GM12878 (cell line): ENCODE results near the gene CSF1R. TPM values are rescaled to one million over a fixed set of nuclear protein-coding genes. Genes with fewer than 3 reads are reported as not detected.

Experiments
- ATAC-seq: fragments of 200-7000 bp; cut with Tn5 transposase; 3 replicates; pipeline ENCODE4 v1.9.1; 2020; ENCODE audit warnings: mild to moderate bottlenecking, moderate library complexity
- BruUV-seq: library from RNA; stranded (reverse); fragments of 400-500 nt; replicated peaks from 2 replicates; lab custom pipeline; 2021; lab: Mats Ljungman, UMichigan
- CTCF ChIA-PET: fragments of 300-600 bp; sonication (Branson Sonifier 250); formaldehyde crosslinking; extraction: SDS; loops from one replicate; lab custom pipeline; 2021; ENCODE audit warnings: inconsistent platforms; lab: Yijun Ruan, JAX
- POLR2A ChIA-PET: fragments of 350-600 bp; formaldehyde crosslinking; extraction: SDS; loops from one replicate; lab custom pipeline; 2021; ENCODE audit warnings: inconsistent platforms; lab: Charles Lee
- RAD21 ChIA-PET: fragments of 300-600 bp; sonication (Branson Sonifier 250); formaldehyde crosslinking; loops from one replicate; lab custom pipeline; 2023; ENCODE audit warnings: antibody characterized with exemption; ENCODE audit not compliant: unreplicated experiment; lab: Charles Lee
- SMC1A ChIA-PET: fragments of 300-600 bp; sonication (Branson Sonifier 250); formaldehyde crosslinking; loops from one replicate; lab custom pipeline; 2023; ENCODE audit not compliant: unreplicated experiment, uncharacterized antibody; lab: Charles Lee
- DNase-seq: peaks from one replicate; pipeline ENCODE4 v3.0.0-alpha.2; 2011; ENCODE audit warnings: low read depth, low spot score
- FAIRE-seq: peaks from 3 replicates; lab custom pipeline; 2011; peaks lifted over from hg19 to GRCh38; lab: Jason Lieb, UNC
- H2AFZ ChIP-seq: 2 replicates; pipeline ENCODE4 v1.6.0; 2011; ENCODE audit warnings: low read depth, low read length, control low read depth; ENCODE audit not compliant: control insufficient read depth
- H3K27ac ChIP-seq: 2 replicates; pipeline ENCODE4 v1.5.1; 2011; ENCODE audit warnings: control low read depth; ENCODE audit not compliant: control insufficient read depth, insufficient read depth
- H3K27me3 ChIP-seq, 2 experiments: replicated peaks in 1 of 2; 2 replicates each; pipeline versions ENCODE4 v1.6.0 to v1.6.1; 2011; ENCODE audit warnings: low read length in 1 of 2; ENCODE audit not compliant: control insufficient read depth in 2 of 2, insufficient read depth in 2 of 2
- H3K36me3 ChIP-seq, 2 experiments: 2 replicates each; pipeline ENCODE4 v1.5.1; 2011; ENCODE audit warnings: low read length in 1 of 2; ENCODE audit not compliant: control insufficient read depth in 2 of 2, insufficient read depth in 2 of 2
- H3K4me1 ChIP-seq: 2 replicates; pipeline ENCODE4 v1.6.1; 2011; ENCODE audit warnings: mild to moderate bottlenecking, low read length, moderate library complexity, mixed read lengths; ENCODE audit not compliant: control insufficient read depth, insufficient read depth
- H3K4me2 ChIP-seq: 2 replicates; pipeline ENCODE4 v1.6.0; 2011; ENCODE audit warnings: control low read depth; ENCODE audit not compliant: control insufficient read depth, insufficient read depth
- H3K4me3 ChIP-seq: fragments of 200-600 bp; sonication (generic); 2 replicates; pipeline ENCODE4 v1.5.1; 2016
- H3K79me2 ChIP-seq: 2 replicates; pipeline ENCODE4 v1.6.0; 2011; ENCODE audit warnings: low read length; ENCODE audit not compliant: control insufficient read depth, insufficient read depth
- H3K9ac ChIP-seq: 2 replicates; pipeline ENCODE4 v1.8.0; 2011; ENCODE audit warnings: low read length, control low read depth, mixed read lengths; ENCODE audit not compliant: control insufficient read depth, insufficient read depth
- H3K9me3 ChIP-seq: replicated peaks from 3 replicates; pipeline ENCODE4 v1.5.1; 2011; ENCODE audit warnings: mild to moderate bottlenecking, low read length; ENCODE audit not compliant: control insufficient read depth, insufficient read depth
- H4K20me1 ChIP-seq: 2 replicates; pipeline ENCODE4 v1.6.0; 2011; ENCODE audit not compliant: control insufficient read depth, insufficient read depth
- CBX3 ChIP-seq: fragments of 200-600 bp; sonication (generic); IDR thresholded peaks from 2 replicates; pipeline ENCODE4 v1.6.1; 2016; ENCODE audit warnings: low read depth, borderline replicate concordance
- POLR2AphosphoS2 ChIP-seq: IDR thresholded peaks from 2 replicates; pipeline ENCODE4 v1.6.1; 2011; ENCODE audit warnings: low read depth, mild to moderate bottlenecking, low read length, improper control_type of control experiment, moderate library complexity
- RB1 ChIP-seq: fragments of 450-650 bp; formaldehyde crosslinking; IDR thresholded peaks from 2 replicates; pipeline ENCODE4 v1.6.1; 2017; ENCODE audit warnings: mild to moderate bottlenecking, borderline replicate concordance
- SIX5 ChIP-seq: IDR thresholded peaks from 2 replicates; pipeline ENCODE4 v1.6.1; 2011; ENCODE audit warnings: mild to moderate bottlenecking, low read depth, low read length, moderate library complexity; ENCODE audit not compliant: severe bottlenecking
- SMC3 ChIP-seq: IDR thresholded peaks from 2 replicates; pipeline ENCODE4 v1.6.1; 2011; ENCODE audit warnings: low read length, improper control_type of control experiment, borderline replicate concordance
- SPI1 ChIP-seq: IDR thresholded peaks from 2 replicates; pipeline ENCODE4 v1.6.1; 2011; ENCODE audit warnings: low read depth, mild to moderate bottlenecking, low read length, moderate library complexity, borderline replicate concordance; ENCODE audit not compliant: insufficient read depth
- WGBS: methylation state at CpG from one replicate; pipeline ENCODE4 v1.1.6; 2016; ENCODE audit warnings: low lambda C conversion rate; ENCODE audit not compliant: insufficient replicate concordance, insufficient coverage; ENCODE audit errors: missing lambda C conversion rate; 5-methylcytosine and 5-hydroxymethylcytosine counted together
- in situ Hi-C: fragments of 300-500 bp; cut with MboI; formaldehyde crosslinking; loops from 9 replicates; pipeline ENCODE4 v1.14.3; 2018; ENCODE audit warnings: mixed read lengths
- intact Hi-C: fragments of 100-400 bp; cut with micrococcal nuclease; formaldehyde crosslinking; loops from one replicate; pipeline ENCODE4 v1.14.2; 2022; ENCODE audit not compliant: unreplicated experiment
- polyA plus RNA-seq, 11 experiments: library from polyadenylated mRNA; depleted of rRNA in 4 of 11; unstranded in 6 of 11; stranded (reverse) in 5 of 11; fragments of >200 nt; fragmentation: Nextera tagmentation in 4 of 11; fragmentation: Illumina TruSeq in 1 of 11; extraction: Ambion mirVana in 4 of 11; extraction: Trizol in 1 of 11; gene quantifications; 1 replicate in 1 of 11; 2 replicates in 10 of 11; pipeline versions ENCODE4 v1.2.1 to v1.2.3, GENCODE V29; 2011 to 2016; ENCODE audit warnings: inconsistent platforms in 2 of 11, missing spikeins in 2 of 11, low read depth in 1 of 11
- total RNA-seq, 4 experiments: library from RNA; depleted of rRNA in 3 of 4; stranded (reverse); fragments of >200 nt in 3 of 4; fragmentation: Illumina TruSeq in 1 of 4; extraction: Trizol in 1 of 4; gene quantifications; 2 replicates each; pipeline versions ENCODE4 v1.2.1 to v1.2.3, GENCODE V29; 2013 to 2021
- TF ChIP-seq, protein P1 (sequence below): IDR thresholded peaks from 2 replicates; pipeline ENCODE4 v1.6.1; 2011; ENCODE audit warnings: borderline replicate concordance, low read depth, mild to moderate bottlenecking, moderate library complexity, mixed read lengths, low read length; ENCODE audit not compliant: insufficient read depth; ENCODE audit errors: extremely low read length
- TF ChIP-seq, protein P2 (sequence below): IDR thresholded peaks from 2 replicates; pipeline ENCODE4 v1.6.1; 2012; ENCODE audit warnings: low read depth, low read length, improper control_type of control experiment
- TF ChIP-seq, protein P3 (sequence below): IDR thresholded peaks from 2 replicates; pipeline ENCODE4 v1.6.1; 2012; ENCODE audit warnings: mild to moderate bottlenecking, low read depth, low read length

CSF1R gene
- total and polyA plus RNA-seq, 10 of the 15 experiments (the other 5 are each of a cell fraction or from before 2014, with no cell fraction given), result 0.35 to 3.6 (median 1.2) TPM

DNA sequence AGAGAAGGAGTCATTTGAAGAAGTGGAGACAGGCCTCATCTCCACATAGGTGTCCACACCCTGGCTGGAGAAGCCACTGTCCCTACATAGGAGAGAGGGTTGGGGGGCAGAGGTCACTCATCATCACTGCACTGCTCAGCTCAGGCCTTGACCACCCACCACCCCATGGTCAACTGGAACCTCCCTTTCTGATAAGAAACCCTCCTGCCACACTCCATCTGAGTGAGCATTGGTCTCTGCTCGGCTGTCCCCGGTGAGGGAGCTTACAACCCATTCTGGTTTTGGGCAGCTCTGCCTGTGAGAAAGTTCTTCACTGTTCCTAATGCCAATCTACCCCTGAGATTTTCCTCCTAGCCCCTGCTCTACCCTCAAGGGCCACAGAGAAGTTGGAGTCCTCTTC lies 28.8 kb downstream of the CSF1R start:
- Histone ChIP-seq H3K4me3 (no peak overlapping the region), H3K4me2 (no peak overlapping the region), H3K9me3 (no peaks in the 10 kb centered on the region), H3K9ac (no peak overlapping the region), H4K20me1 (no peaks in the 10 kb centered on the region), H2AFZ (no peak overlapping the region), H3K79me2 (no peaks in the 10 kb centered on the region), H3K36me3 (peaks cover 8 to 19% of the 10 kb centered on the region in 2 experiments; a peak in 3 of 4 replicates), H3K27me3 (no peaks in the 10 kb centered on the region), H3K27ac (no peak overlapping the region), H3K4me1 (peaks cover 5% of the 10 kb centered on the region; the same call in 1 of the 2 replicates)
- POLR2A ChIA-PET, result no interaction called here
- TF ChIP-seq, protein P1, sequence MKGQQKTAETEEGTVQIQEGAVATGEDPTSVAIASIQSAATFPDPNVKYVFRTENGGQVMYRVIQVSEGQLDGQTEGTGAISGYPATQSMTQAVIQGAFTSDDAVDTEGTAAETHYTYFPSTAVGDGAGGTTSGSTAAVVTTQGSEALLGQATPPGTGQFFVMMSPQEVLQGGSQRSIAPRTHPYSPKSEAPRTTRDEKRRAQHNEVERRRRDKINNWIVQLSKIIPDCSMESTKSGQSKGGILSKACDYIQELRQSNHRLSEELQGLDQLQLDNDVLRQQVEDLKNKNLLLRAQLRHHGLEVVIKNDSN, result no peak
- no peak for TF ChIP-seq POLR2AphosphoS2
- no peak for TF ChIP-seq RB1
- no peak for TF ChIP-seq CBX3
- no peak for TF ChIP-seq SMC3
- TF ChIP-seq, protein P2, sequence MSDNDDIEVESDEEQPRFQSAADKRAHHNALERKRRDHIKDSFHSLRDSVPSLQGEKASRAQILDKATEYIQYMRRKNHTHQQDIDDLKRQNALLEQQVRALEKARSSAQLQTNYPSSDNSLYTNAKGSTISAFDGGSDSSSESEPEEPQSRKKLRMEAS, result no peak
- no peak for TF ChIP-seq SIX5
- TF ChIP-seq, protein P3, sequence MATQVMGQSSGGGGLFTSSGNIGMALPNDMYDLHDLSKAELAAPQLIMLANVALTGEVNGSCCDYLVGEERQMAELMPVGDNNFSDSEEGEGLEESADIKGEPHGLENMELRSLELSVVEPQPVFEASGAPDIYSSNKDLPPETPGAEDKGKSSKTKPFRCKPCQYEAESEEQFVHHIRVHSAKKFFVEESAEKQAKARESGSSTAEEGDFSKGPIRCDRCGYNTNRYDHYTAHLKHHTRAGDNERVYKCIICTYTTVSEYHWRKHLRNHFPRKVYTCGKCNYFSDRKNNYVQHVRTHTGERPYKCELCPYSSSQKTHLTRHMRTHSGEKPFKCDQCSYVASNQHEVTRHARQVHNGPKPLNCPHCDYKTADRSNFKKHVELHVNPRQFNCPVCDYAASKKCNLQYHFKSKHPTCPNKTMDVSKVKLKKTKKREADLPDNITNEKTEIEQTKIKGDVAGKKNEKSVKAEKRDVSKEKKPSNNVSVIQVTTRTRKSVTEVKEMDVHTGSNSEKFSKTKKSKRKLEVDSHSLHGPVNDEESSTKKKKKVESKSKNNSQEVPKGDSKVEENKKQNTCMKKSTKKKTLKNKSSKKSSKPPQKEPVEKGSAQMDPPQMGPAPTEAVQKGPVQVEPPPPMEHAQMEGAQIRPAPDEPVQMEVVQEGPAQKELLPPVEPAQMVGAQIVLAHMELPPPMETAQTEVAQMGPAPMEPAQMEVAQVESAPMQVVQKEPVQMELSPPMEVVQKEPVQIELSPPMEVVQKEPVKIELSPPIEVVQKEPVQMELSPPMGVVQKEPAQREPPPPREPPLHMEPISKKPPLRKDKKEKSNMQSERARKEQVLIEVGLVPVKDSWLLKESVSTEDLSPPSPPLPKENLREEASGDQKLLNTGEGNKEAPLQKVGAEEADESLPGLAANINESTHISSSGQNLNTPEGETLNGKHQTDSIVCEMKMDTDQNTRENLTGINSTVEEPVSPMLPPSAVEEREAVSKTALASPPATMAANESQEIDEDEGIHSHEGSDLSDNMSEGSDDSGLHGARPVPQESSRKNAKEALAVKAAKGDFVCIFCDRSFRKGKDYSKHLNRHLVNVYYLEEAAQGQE, result no peak
- TF ChIP-seq SPI1, result no peak
- RAD21 ChIA-PET, result no interaction called here
- BruUV-seq, result no TSS peak
- intact Hi-C loops (no loop called here), in situ Hi-C loops (no loop called here)
- ATAC-seq (no peak), DNase-seq (no peak), FAIRE-seq (no peak)
- 94% methylated on average over 2 of the region's 2 CpGs for WGBS
- SMC1A ChIA-PET, result no interaction called here
- CTCF ChIA-PET, result no interaction called here
